ENCODE data around the gene GALNT4. TPM values are rescaled to one million over a fixed set of nuclear protein-coding genes. Genes with fewer than 3 reads are reported as not detected.

GALNT4 gene
- total and polyA plus RNA-seq, 2 of the 13 experiments (the other 11 are each of a cell fraction or from before 2014, with no cell fraction given) = 4.9 to 6.8 TPM

GRCh38 chr12:89525824-89526770 lies 1.5 kb upstream of the GALNT4 start, which contains the start of gene POC1B (continued):
- TF ChIP-seq DNMT3B (CRISPR knock-in tag; conservative IDR thresholded peaks at IDR 0.05) (0 out of 2 replicates have a peak, but pooled peaks have one; percentile 5), ARNTL (CRISPR knock-in tag; IDR thresholded peaks at IDR 0.05) (0 out of 2 replicates have a peak, but pooled peaks have one; percentile 46), HNF1A (IDR thresholded peaks at IDR 0.05; ENCODE audit: low read depth) (no peak), HNF1A (CRISPR knock-in tag; IDR thresholded peaks at IDR 0.05; ENCODE audit: borderline replicate concordance) (peak; percentile 73; the same call in 1 of the 2 replicates), GABPB1 (CRISPR knock-in tag; IDR thresholded peaks at IDR 0.05) (peak; percentile 93), POGK (CRISPR knock-in tag; conservative IDR thresholded peaks at IDR 0.05) (peak; percentile 79; the same call in 1 of the 2 replicates), KDM2A (CRISPR knock-in tag; IDR thresholded peaks at IDR 0.05; ENCODE audit: borderline replicate concordance, low read depth) (peak; percentile 81), POLR2G (IDR thresholded peaks at IDR 0.05; ENCODE audit: low read depth, low read length) (peak; percentile 48; the same call in 1 of the 2 replicates), DR1 (CRISPR knock-in tag; IDR thresholded peaks at IDR 0.05) (no peak), TAF1 (CRISPR knock-in tag; IDR thresholded peaks at IDR 0.05) (peak; percentile 51; the same call in 1 of the 2 replicates)
- TF ChIP-seq, protein P1, sequence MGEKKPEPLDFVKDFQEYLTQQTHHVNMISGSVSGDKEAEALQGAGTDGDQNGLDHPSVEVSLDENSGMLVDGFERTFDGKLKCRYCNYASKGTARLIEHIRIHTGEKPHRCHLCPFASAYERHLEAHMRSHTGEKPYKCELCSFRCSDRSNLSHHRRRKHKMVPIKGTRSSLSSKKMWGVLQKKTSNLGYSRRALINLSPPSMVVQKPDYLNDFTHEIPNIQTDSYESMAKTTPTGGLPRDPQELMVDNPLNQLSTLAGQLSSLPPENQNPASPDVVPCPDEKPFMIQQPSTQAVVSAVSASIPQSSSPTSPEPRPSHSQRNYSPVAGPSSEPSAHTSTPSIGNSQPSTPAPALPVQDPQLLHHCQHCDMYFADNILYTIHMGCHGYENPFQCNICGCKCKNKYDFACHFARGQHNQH (CRISPR knock-in tag; IDR thresholded peaks at IDR 0.05) = peak; percentile 59
